WI38 (cell line): ENCODE data around the gene OCRL.
"Not testable (repeated sequence)": the region's sequence is repeated elsewhere in the genome, so short reads cannot be mapped to it uniquely, and the experiment has no call there.

Experiments used
- H3K4me3 ChIP-seq: 2 replicates; pipeline ENCODE4 v1.5.1; 2011; ENCODE audit warnings: low read depth, mild to moderate bottlenecking, control low read depth, low read length
- CTCF ChIP-seq: IDR thresholded peaks from 2 replicates; pipeline ENCODE4 v1.5.1; 2012; ENCODE audit warnings: low read depth, mild to moderate bottlenecking, control low read depth, low read length

OCRL gene

GRCh38 chrX:129556806-129557315, 16.8 kb downstream of the OCRL start:
- H3K4me3 ChIP-seq, result no peak overlapping the region

GRCh38 chrX:129557844-129558480, 17.9 kb downstream of the OCRL start:
- no peak overlapping the region for H3K4me3 ChIP-seq
- no peak for TF ChIP-seq CTCF

More at GRCh38 chrX:129556806-129557315, 16.8 kb downstream of the OCRL start:
- no peak for TF ChIP-seq CTCF

- TF ChIP-seq CTCF, result no peak
- no peak overlapping the region for H3K4me3 ChIP-seq
Measured at GRCh38 chrX:129559783-129560182, 19.7 kb downstream of the OCRL start.

GRCh38 chrX:129561453-129561852, 21.4 kb downstream of the OCRL start:
- TF ChIP-seq CTCF, result no peak
- no peak overlapping the region for H3K4me3 ChIP-seq

GRCh38 chrX:129564345-129564744, 24.3 kb downstream of the OCRL start:
- not testable (repeated sequence) for H3K4me3 ChIP-seq

- no peak overlapping the region for H3K4me3 ChIP-seq
- no peak for TF ChIP-seq CTCF
Measured at GRCh38 chrX:129565046-129565650, 25.1 kb downstream of the OCRL start.

GRCh38 chrX:129566073-129566472, 26.0 kb downstream of the OCRL start:
- H3K4me3 ChIP-seq, result no peak overlapping the region
- no peak for TF ChIP-seq CTCF
